HuH-7 (cell line): ENCODE measurements around the gene NGDN.

Experiments used
- DNase-seq: peaks from one replicate; pipeline ENCODE4 v3.0.0; 2011; ENCODE audit warnings: low spot score

NGDN gene

GRCh38 chr14:23522643-23523198, 53.2 kb downstream of the NGDN start:
- DNase-seq = no peak

GRCh38 chr14:23523229-23524016, 53.9 kb downstream of the NGDN start:
- DNase-seq = no peak

- no peak for DNase-seq
These were observed 55.5 kb downstream of the NGDN start for GRCh38 chr14:23524954-23525353.

GRCh38 chr14:23525611-23526010, 56.1 kb downstream of the NGDN start:
- no peak for DNase-seq
